H1 (cell line): Measurements from ENCODE around the gene DNAAF5.

Source experiments
- CBX5 ChIP-seq: fragments of 300-800, 300-1000 bp; sonication (generic); IDR thresholded peaks from 2 replicates; pipeline ENCODE4 v1.7.1; 2016; ENCODE audit warnings: antibody characterized with exemption, low read length, low read depth
- EZH2 ChIP-seq: fragments of 200-600 bp; sonication (generic); IDR thresholded peaks from 2 replicates; pipeline ENCODE4 v1.7.1; 2012; ENCODE audit warnings: low read depth, mild to moderate bottlenecking, moderate library complexity, low read length, inconsistent platforms; ENCODE audit not compliant: severe bottlenecking

- TF ChIP-seq CBX5 (no peak), EZH2 (no peak)
Measured at GRCh38 chr7:803243-803635, 76.7 kb downstream of the DNAAF5 start.
